CD4-positive, alpha-beta T cell treated with Interferon gamma for 1 hour (primary cell): ENCODE data around the gene RNF157.

Experiments used
- DNase-seq: peaks from one replicate; pipeline ENCODE4 v3.0.0-alpha.2; 2020

The RNF157 gene

GRCh38 chr17:76240461-76241203 lies at the start of gene RNF157:
TSS of gene RNF157 (minus strand) at chr17:76240493. CDS start at chr17:76240240, 253 bp downstream.
- DNase-seq: peak; percentile 70

- no peak for DNase-seq
Measured at GRCh38 chr17:76281573-76282371, 41.5 kb upstream of the RNF157 start.

- no peak for DNase-seq
Measured at GRCh38 chr17:76280650-76281049, 40.4 kb upstream of the RNF157 start.

GRCh38 chr17:76279742-76280287 lies 39.5 kb upstream of the RNF157 start:
- DNase-seq: no peak

DNA sequence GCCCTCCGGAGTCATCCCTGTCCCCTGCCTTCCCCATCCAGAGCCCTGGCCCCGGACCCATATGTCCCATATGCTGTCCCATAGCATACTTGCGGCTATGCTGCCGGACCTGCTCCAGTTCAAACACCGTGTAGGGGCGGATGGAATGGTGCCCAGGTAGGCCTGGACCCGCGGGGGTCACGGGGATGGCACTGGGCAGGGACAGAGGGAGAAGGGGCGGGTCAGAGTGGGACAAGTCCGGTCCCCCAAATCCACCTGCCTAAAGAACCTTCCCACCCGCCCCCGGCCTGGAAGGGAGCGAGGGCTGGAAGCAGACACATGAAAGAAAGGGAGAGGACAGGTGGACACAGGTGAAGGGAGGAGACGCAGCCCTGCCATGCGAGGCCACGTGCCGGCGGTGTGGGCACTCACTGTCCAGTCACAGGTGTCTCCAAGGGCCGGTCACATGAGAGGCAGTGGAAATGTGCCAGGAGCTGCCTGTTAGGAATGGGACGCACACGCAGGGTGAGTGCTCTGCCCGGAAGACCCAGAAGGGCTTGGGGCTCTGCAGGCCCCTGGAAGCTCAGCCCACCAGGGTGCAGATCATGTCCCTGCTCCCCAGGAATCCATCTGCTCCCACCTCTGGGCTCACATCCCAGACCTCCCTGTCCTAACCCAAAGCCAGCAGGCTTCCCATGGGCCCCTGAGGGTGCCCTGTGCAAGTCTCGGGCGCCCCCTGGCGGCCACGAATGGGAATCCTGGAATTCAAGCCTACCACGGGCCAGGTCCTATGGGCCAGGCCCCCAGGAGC lies 38.9 kb upstream of the RNF157 start:
- DNase-seq: peak; percentile 79

DNA sequence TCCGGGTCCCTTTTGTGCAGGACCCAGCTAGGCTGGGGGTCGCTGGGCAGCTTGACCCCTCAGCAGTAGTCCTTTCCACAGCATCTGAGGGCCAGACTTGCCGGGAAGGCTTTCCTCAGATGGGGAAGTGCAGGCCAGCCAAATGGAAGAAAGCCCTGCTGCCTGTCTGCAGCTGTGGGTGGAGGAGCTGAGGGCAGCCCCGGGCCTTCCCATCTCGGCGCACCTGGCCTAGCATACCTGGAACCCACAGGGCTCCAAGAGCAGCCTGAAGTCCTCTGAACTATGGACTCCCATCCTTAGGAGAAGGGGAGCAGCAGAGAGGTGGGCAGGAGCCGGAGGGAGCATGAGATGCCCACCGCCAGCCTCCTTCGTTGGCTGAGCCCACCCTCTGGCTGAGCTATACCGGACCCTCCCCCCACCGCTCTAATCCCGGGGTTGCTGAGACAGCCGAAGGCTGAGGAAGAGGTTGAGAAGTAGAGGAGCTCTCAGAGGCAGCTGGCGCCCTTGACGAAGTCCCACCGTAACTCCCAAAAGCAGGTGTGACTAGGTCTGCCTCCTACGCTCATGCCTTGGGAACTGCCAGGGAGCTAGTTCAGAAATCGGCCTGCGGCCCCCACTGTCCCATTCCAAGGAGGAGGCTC lies 38.1 kb upstream of the RNF157 start:
- DNase-seq: no peak

DNA sequence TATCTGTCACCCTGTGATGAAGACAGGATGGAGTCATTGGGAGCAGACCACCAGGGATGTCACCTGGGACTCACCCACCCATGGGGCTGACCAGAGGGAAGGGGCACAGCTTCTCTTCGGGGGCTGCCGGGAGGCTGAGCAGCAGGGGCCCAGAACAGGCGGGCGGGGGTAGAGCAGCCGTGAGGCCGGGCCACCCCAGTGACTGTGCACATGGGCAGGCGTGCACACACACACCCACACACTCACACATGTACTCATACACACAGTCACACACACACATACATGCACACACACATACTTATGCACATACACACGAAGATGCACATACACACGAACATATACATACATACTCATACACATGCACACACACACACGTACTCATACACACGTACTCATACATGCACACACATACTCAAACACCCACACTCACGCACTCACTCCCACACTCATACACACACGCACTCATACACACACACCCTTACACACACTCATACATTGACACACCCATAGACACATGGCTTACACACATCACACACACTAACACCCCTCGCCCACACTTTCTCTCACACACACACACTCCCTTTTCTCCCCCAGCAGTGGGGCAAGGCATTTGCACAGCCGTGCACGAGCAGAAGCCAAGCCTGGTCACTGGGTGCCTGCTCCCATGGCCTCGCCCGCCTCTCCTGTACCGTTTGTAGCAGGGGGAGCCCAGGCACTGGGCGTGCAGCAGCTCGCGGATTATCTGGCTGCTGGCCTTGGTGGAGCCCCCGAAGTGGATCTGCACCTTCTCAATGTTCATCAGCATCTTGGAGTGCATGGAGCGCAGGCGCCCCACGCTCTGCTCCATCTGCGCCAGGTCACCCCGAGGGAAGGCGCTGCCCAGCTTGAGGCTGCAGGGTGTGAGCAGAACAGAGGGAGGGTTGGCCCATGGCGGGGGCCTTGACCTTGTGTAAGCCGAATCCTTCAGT lies 37.3 kb upstream of the RNF157 start:
- no peak for DNase-seq

GRCh38 chr17:76276461-76277299 lies 36.4 kb upstream of the RNF157 start:
- no peak for DNase-seq

DNA sequence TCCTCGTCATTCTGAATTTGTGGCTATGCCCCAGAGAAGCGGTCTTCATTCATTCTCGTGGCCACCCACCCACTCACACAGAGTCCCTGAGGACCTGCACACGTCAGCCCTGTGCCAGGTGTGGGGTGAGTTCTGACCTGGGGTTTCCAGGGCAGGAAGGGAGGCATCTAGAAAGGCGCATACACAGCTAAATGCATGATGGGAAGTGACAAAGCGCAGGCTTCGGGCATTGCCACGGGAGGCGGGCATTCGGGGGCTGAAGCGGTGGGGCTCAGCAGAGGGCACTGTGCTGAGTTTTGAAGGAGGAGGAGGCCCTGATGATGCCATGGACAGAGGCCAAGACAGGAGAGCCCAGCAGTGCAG lies 35.8 kb upstream of the RNF157 start:
- DNase-seq: no peak

DNA sequence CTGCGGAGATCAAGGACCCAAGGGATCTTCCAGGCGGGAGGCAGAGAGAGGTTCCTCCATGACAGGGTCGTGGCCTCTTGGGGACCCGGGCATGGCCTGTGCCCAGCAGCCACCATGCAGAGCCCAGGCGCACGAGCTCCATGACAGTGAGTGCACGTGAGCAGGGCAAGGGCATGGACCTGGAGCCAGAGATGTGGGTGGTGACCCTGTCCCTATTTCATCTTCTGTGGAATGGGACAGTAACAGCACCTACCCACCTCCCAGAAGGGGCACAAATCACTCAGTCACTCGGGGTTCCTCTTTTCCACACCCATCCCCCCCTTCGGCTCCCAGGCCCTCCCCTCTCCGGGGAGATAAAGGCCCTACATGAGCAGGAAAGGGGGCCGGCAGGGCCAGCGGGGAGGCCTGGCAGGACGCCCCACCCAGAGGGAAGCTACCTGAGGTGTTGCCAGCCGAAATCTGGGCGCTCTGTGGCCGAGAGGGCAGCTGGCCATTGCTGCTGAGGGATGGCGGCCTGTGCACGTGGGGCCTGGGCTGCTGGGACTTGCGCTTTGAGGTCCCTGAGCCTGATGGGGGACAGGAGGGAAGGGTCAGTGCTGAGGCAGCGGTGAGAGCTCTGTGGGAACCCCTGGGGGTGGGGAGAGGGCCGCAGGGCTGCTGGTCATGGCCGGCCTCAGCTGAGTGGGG lies 35.2 kb upstream of the RNF157 start:
- DNase-seq: no peak

- DNase-seq: no peak
Measured at GRCh38 chr17:76274112-76274956, 34.0 kb upstream of the RNF157 start.

DNA sequence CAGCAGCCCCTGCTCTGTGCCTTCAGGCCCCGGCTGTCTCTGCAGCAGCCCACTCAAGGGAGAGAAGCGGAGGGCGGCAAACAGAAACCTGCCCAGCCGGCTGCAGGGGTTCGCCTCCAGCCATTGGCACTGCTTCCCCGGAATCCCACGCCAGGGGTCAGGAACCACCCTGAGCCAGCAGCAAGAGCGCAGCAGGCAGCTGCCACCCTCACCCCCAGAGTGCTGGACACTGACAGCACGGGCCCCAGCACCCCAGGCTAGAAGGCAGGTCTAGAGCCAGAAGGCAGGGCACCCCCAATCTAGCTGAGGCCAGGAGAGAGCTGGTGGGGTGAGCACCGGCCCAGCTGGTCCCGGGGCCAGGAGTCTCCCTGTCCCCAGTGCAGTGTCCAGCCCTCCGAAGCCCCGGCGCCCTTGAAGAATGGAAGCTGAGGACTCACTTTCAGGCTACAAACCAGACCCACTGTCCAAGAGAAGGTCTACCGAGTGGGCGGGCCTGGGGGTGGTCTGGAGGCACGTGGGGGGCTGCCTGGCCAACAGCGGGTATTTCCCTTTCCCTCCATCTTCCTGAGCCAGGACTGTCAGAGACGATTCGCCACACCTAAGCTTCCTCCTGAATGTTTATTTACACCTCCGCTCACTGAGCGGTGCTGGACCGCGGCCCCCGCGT lies 33.3 kb upstream of the RNF157 start:
- no peak for DNase-seq

DNA sequence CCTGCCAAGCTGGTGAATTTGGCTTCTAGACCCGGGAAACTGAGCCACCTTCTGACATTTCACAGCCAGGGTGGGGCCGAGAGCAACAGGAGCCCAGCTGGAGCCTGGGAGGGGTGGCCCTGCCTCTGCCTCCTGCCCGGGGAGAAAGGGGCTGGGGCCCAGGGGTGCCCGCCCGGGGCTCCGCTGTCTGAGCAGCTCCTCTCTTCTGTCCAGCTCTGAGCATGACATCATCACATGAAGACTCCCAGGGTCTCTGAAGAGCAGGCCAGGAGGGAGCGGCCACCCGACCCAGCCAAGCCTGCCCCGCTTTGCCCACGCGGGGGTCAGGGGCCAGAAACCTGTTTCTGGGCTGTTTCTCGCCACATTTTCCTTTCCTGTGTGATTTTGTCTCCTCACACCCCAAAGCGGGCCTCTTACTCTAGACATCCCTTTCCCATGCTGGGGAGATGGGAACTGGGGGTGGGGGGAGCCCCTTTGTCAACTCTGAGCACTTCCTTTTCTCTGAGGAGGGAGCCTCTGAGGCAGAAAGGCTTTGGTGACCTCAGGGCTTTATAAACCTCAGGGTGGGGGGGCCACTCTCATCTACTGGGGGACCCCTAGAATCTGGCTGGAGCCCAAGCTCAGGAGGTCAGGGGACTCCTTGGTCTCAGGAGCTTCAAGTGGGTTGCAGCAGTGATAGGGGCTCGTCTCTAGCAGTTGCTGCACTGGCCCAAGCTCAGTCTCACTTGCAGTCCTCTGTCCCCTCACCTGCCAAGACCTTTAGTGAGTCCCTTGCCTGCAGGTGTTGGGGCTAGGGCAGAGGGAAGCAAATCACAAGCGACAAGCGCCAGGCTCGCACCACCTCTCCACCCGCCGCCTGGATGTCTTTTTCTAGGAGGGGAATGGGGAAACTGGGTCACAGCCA lies 32.5 kb upstream of the RNF157 start:
- peak; percentile 48 for DNase-seq

GRCh38 chr17:76271669-76272540 lies 31.6 kb upstream of the RNF157 start:
- DNase-seq: peak; percentile 90

DNA sequence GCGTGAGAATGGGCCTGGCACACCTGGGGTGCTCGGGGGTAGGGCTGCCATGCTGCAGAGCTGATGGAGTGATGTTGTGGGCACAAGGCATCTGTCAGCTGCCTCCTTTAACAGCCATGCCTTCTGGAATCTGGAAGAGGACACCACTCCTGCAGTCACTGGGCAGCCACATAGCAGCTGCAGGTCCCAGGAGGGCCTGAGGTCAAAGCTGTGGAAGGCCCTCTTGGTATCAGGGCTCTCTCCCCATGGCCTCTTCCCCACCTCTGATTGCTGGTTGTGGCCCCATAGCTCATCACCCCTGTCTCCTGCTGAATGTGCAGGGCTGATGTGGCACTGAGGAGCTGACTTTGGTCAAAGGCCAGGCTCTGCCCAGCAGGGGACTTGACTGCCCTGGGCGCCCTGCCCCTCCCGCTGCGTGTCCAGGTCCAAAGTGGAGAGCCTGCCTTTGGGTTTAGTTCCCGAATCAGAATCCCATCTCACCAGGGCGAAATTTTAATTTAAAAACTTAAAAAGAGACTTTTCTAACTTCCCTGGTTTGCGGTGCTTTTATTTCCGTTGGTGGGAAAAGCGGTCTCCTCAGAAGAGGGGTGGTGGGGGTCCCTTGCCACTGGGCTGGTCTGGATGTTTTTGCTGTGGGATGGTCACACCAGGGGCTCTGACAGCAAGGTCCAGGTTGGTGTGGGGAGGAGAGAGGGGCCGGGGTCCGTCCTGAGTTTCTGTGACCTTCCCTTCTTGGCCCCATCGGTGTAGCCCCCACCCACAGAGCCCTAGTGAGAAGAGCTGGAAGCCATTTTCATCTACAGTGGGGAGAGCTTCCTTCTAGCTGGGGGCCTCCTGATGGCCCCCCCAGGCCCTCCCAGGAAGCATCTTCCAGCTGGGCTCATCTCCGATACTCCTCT lies 30.7 kb upstream of the RNF157 start:
- DNase-seq: no peak
